Measurements from ENCODE around the gene SIL1. TPM values are rescaled to one million over a fixed set of nuclear protein-coding genes. Genes with fewer than 3 reads are reported as not detected.

SIL1 gene
- polyA plus RNA-seq, 3 donors, result 25.4 to 35.1 (median 27.9) TPM

- no peaks in the 10 kb centered on the region for H3K79me2 ChIP-seq (ENCODE audit: insufficient read depth, low read length)
- no peaks in the 10 kb centered on the region for H3K4me1 Mint-ChIP-seq
Measured at GRCh38 chr5:138990986-138991590, 207.1 kb downstream of the SIL1 start.

GRCh38 chr5:138989720-138990119 lies 208.4 kb downstream of the SIL1 start:
- Histone ChIP-seq H3K27me3 (ENCODE audit: control insufficient read depth in 2 of 2, insufficient read depth in 2 of 2, low read length in 2 of 2) (no peaks in the 10 kb centered on the region), H2AFZ (ENCODE audit: insufficient read depth, low read depth, low read length, poor library complexity, severe bottlenecking) (no peak overlapping the region), H3K27ac (ENCODE audit: low read depth in 1 of 2, low read length in 2 of 2) (no peak overlapping the region), H4K20me1 (ENCODE audit: insufficient read depth, low read length) (no peaks in the 10 kb centered on the region), H3K4me3 (replicated peaks in 1 of 3; ENCODE audit: low read depth in 2 of 3, low read length in 3 of 3) (no peak overlapping the region), H3K36me3 (replicated peaks in 1 of 2; ENCODE audit: control insufficient read depth in 1 of 2, insufficient read depth in 2 of 2, low read length in 2 of 2) (no peaks in the 10 kb centered on the region), H3K4me1 (ENCODE audit: control insufficient read depth in 1 of 2, insufficient read depth in 2 of 2, low read length in 2 of 2) (no peaks in the 10 kb centered on the region), H3K9me3 (replicated peaks in 1 of 2; ENCODE audit: control insufficient read depth in 1 of 2, insufficient read depth in 1 of 2, low read length in 2 of 2) (no peaks in the 10 kb centered on the region), H3K79me2 (ENCODE audit: insufficient read depth, low read length) (no peaks in the 10 kb centered on the region), H3K4me2 (replicated peaks; ENCODE audit: extremely low read depth, low read length, poor library complexity, severe bottlenecking) (no peak overlapping the region), H3K9ac (ENCODE audit: insufficient read depth, low read length, poor library complexity, severe bottlenecking) (no peak overlapping the region)
- intact Hi-C loops (cut with micrococcal nuclease), result no loop called here
- no peak for TF ChIP-seq CTCF (IDR thresholded peaks at IDR 0.05)
- 95% methylated on average over 6 of the region's 6 CpGs for WGBS (ENCODE audit: insufficient coverage)
- peak overlapping the region in 1 of 7 donors; percentile 39 for H3K27ac Mint-ChIP-seq
- peaks cover 0 to 1% (median 0%) of the 10 kb centered on the region in 7 donors for H3K9me3 Mint-ChIP-seq
- H3K4me1 Mint-ChIP-seq, result no peaks in the 10 kb centered on the region
- DNase-seq, result no peak
- H3K36me3 Mint-ChIP-seq, result peaks cover 0 to 10% of the 10 kb centered on the region in 2 donors
- peaks cover 0 to 1% (median 0%) of the 10 kb centered on the region in 3 donors for H3K27me3 Mint-ChIP-seq (ENCODE audit: low read depth in 3 of 3)
- no peak overlapping the region for H3K4me3 Mint-ChIP-seq

More at GRCh38 chr5:138990986-138991590, 207.1 kb downstream of the SIL1 start:
- Mint-ChIP-seq H3K9me3 (peaks cover 0 to 3% (median under 1%) of the 10 kb centered on the region in 7 donors), H3K4me3 (no peak overlapping the region), H3K27ac (no peak overlapping the region), H3K27me3 (ENCODE audit: low read depth in 3 of 3) (peaks cover 0 to 1% (median 0%) of the 10 kb centered on the region in 3 donors), H3K36me3 (peaks cover under 1 to 10% of the 10 kb centered on the region in 2 donors)
- H3K27ac ChIP-seq (ENCODE audit: low read depth in 1 of 2, low read length in 2 of 2), result no peak overlapping the region
- no peak for DNase-seq
- no peaks in the 10 kb centered on the region for H3K9me3 ChIP-seq (replicated peaks in 1 of 2; ENCODE audit: control insufficient read depth in 1 of 2, insufficient read depth in 1 of 2, low read length in 2 of 2)
- no peak overlapping the region for H3K4me3 ChIP-seq (replicated peaks in 1 of 3; ENCODE audit: low read depth in 2 of 3, low read length in 3 of 3)
- H2AFZ ChIP-seq (ENCODE audit: insufficient read depth, low read depth, low read length, poor library complexity, severe bottlenecking), result no peak overlapping the region
- no peaks in the 10 kb centered on the region for H3K27me3 ChIP-seq (ENCODE audit: control insufficient read depth in 2 of 2, insufficient read depth in 2 of 2, low read length in 2 of 2)
- no peaks in the 10 kb centered on the region for H3K36me3 ChIP-seq (replicated peaks in 1 of 2; ENCODE audit: control insufficient read depth in 1 of 2, insufficient read depth in 2 of 2, low read length in 2 of 2)
- H3K4me1 ChIP-seq (ENCODE audit: control insufficient read depth in 1 of 2, insufficient read depth in 2 of 2, low read length in 2 of 2), result no peaks in the 10 kb centered on the region
- H4K20me1 ChIP-seq (ENCODE audit: insufficient read depth, low read length), result no peaks in the 10 kb centered on the region
- no peak overlapping the region for H3K9ac ChIP-seq (ENCODE audit: insufficient read depth, low read length, poor library complexity, severe bottlenecking)
- 90% methylated on average over 3 of the region's 4 CpGs for WGBS (ENCODE audit: insufficient coverage)
- H3K4me2 ChIP-seq (replicated peaks; ENCODE audit: extremely low read depth, low read length, poor library complexity, severe bottlenecking), result no peak overlapping the region
- TF ChIP-seq CTCF (IDR thresholded peaks at IDR 0.05), result no peak
- intact Hi-C loops (cut with micrococcal nuclease), result no loop called here

All from CD14-positive monocyte (primary cell).